ENCODE measurements around the gene ACSL3. TPM values are rescaled to one million over a fixed set of nuclear protein-coding genes. Genes with fewer than 3 reads are reported as not detected.

Gene ACSL3
- polyA plus RNA-seq, 1 donor from 2014 or later, result 119 TPM

DNA sequence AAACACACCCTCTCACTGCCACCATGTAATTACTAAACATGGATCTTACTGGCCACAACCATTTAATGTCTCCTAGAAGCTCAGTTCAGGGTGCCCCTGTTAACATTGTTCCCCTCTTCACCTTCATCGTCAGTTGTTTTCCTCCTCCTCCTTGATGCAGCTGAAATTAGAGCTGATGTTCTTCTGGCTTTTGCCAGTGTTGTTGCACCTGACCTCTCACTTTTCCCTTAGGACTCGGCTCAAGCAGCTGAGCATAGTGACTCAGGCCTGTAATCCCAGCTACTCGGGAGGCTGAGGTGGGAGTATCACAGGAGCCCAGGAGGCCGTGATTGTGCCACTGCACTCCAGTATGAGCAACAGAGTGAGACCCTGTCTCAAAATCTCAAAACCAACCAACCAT is 70.8 kb downstream of the ACSL3 start:
- no peaks in the 10 kb centered on the region for H3K27me3 ChIP-seq (ENCODE audit: insufficient read depth, low read depth, low read length)
- H3K4me2 ChIP-seq (ENCODE audit: low read length), result no peak overlapping the region
- no peak overlapping the region for H2AFZ ChIP-seq (ENCODE audit: low read depth, low read length)
- H3K4me3 ChIP-seq (ENCODE audit: low read length), result no peak overlapping the region
- H3K79me2 ChIP-seq (replicated peaks; ENCODE audit: insufficient read depth, low read length), result no peaks in the 10 kb centered on the region
- no peaks in the 10 kb centered on the region for H3K9me3 ChIP-seq (ENCODE audit: low read length)
- no peak overlapping the region for H3K27ac ChIP-seq (ENCODE audit: low read length)
- H3F3A ChIP-seq (ENCODE audit: insufficient read depth, low read length, poor library complexity, severe bottlenecking), result no peaks in the 10 kb centered on the region
- peaks cover 25% of the 10 kb centered on the region for H3K36me3 ChIP-seq (ENCODE audit: insufficient read depth, low read length)
- no peaks in the 10 kb centered on the region for H3K9me2 ChIP-seq (ENCODE audit: insufficient read depth, low read length)
- H4K20me1 ChIP-seq (ENCODE audit: insufficient read depth), result no peaks in the 10 kb centered on the region
- no peak for TF ChIP-seq RAD21 (conservative IDR thresholded peaks at IDR 0.05)
- H3K9ac ChIP-seq (ENCODE audit: low read length), result no peak overlapping the region

GRCh38 chr2:222933458-222933857 is 72.6 kb downstream of the ACSL3 start:
- Histone ChIP-seq H3F3A (ENCODE audit: insufficient read depth, low read length, poor library complexity, severe bottlenecking) (no peaks in the 10 kb centered on the region), H3K36me3 (ENCODE audit: insufficient read depth, low read length) (peaks cover 25% of the 10 kb centered on the region), H3K79me2 (replicated peaks; ENCODE audit: insufficient read depth, low read length) (no peaks in the 10 kb centered on the region), H3K27me3 (ENCODE audit: insufficient read depth, low read depth, low read length) (no peaks in the 10 kb centered on the region), H2AFZ (ENCODE audit: low read depth, low read length) (no peak overlapping the region), H3K9me2 (ENCODE audit: insufficient read depth, low read length) (no peaks in the 10 kb centered on the region), H3K9me3 (ENCODE audit: low read length) (no peaks in the 10 kb centered on the region), H4K20me1 (ENCODE audit: insufficient read depth) (no peaks in the 10 kb centered on the region), H3K9ac (ENCODE audit: low read length) (no peak overlapping the region), H3K27ac (ENCODE audit: low read length) (no peak overlapping the region), H3K4me2 (ENCODE audit: low read length) (no peak overlapping the region), H3K4me3 (ENCODE audit: low read length) (no peak overlapping the region)
- TF ChIP-seq MXI1 (conservative IDR thresholded peaks at IDR 0.05; ENCODE audit: poor library complexity, severe bottlenecking) (no peak), TAF1 (IDR thresholded peaks at IDR 0.05; ENCODE audit: low read depth) (no peak), SMC3 (conservative IDR thresholded peaks at IDR 0.05; ENCODE audit: poor library complexity) (no peak), EP300 (conservative IDR thresholded peaks at IDR 0.05; ENCODE audit: poor library complexity, severe bottlenecking) (no peak), RAD21 (conservative IDR thresholded peaks at IDR 0.05) (no peak), POLR2AphosphoS5 (IDR thresholded peaks at IDR 0.05) (no peak), EZH2 (IDR thresholded peaks at IDR 0.05; ENCODE audit: borderline replicate concordance, insufficient read depth, low read length, poor library complexity, severe bottlenecking) (no peak)
- TF ChIP-seq, protein P1, sequence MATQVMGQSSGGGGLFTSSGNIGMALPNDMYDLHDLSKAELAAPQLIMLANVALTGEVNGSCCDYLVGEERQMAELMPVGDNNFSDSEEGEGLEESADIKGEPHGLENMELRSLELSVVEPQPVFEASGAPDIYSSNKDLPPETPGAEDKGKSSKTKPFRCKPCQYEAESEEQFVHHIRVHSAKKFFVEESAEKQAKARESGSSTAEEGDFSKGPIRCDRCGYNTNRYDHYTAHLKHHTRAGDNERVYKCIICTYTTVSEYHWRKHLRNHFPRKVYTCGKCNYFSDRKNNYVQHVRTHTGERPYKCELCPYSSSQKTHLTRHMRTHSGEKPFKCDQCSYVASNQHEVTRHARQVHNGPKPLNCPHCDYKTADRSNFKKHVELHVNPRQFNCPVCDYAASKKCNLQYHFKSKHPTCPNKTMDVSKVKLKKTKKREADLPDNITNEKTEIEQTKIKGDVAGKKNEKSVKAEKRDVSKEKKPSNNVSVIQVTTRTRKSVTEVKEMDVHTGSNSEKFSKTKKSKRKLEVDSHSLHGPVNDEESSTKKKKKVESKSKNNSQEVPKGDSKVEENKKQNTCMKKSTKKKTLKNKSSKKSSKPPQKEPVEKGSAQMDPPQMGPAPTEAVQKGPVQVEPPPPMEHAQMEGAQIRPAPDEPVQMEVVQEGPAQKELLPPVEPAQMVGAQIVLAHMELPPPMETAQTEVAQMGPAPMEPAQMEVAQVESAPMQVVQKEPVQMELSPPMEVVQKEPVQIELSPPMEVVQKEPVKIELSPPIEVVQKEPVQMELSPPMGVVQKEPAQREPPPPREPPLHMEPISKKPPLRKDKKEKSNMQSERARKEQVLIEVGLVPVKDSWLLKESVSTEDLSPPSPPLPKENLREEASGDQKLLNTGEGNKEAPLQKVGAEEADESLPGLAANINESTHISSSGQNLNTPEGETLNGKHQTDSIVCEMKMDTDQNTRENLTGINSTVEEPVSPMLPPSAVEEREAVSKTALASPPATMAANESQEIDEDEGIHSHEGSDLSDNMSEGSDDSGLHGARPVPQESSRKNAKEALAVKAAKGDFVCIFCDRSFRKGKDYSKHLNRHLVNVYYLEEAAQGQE (IDR thresholded peaks at IDR 0.05; ENCODE audit: borderline replicate concordance), result no peak
- TF ChIP-seq, protein P2, sequence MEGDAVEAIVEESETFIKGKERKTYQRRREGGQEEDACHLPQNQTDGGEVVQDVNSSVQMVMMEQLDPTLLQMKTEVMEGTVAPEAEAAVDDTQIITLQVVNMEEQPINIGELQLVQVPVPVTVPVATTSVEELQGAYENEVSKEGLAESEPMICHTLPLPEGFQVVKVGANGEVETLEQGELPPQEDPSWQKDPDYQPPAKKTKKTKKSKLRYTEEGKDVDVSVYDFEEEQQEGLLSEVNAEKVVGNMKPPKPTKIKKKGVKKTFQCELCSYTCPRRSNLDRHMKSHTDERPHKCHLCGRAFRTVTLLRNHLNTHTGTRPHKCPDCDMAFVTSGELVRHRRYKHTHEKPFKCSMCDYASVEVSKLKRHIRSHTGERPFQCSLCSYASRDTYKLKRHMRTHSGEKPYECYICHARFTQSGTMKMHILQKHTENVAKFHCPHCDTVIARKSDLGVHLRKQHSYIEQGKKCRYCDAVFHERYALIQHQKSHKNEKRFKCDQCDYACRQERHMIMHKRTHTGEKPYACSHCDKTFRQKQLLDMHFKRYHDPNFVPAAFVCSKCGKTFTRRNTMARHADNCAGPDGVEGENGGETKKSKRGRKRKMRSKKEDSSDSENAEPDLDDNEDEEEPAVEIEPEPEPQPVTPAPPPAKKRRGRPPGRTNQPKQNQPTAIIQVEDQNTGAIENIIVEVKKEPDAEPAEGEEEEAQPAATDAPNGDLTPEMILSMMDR (IDR thresholded peaks at IDR 0.05; ENCODE audit: poor library complexity, severe bottlenecking), result no peak

Measured in neural cell (in vitro differentiated cells).